Activated CD8-positive, alpha-beta memory T cell treated with anti-CD3 and anti-CD28 coated beads for 48 hours (primary cell): ENCODE measurements around the gene GYS1.
"Not testable (repeated sequence)": the region's sequence is repeated elsewhere in the genome, so short reads cannot be mapped to it uniquely, and the experiment has no call there.

ENCODE experiments used
- DNase-seq, 3 experiments: peaks; one replicate each; pipeline ENCODE4 v3.0.0-alpha.2; 2020; ENCODE audit warnings: low read depth in 2 of 3, low spot score in 2 of 3

The GYS1 gene

GRCh38 chr19:48993175-48994034 lies at the start of gene GYS1, which contains the start of gene RUVBL2:
Gene GYS1, minus strand, starts transcription at chr19:48993309. Its CDS starts 197 bp downstream, at chr19:48993112.
Gene RUVBL2, plus strand, starts transcription at chr19:48993887. Its CDS starts 25 bp downstream, at chr19:48993912.
- DNase-seq = peak; percentile 97 to 99 (median 98)

GRCh38 chr19:49042666-49043065 lies 49.6 kb upstream of the GYS1 start:
- DNase-seq = not testable (repeated sequence)

- DNase-seq = no peak
Observed at GRCh38 chr19:49042177-49042576, 49.1 kb upstream of the GYS1 start.

GRCh38 chr19:49039736-49040135 lies 46.6 kb upstream of the GYS1 start:
- DNase-seq = not testable (repeated sequence)

GRCh38 chr19:49038557-49039276 lies 45.6 kb upstream of the GYS1 start:
- DNase-seq = not testable (repeated sequence)

- DNase-seq = not testable (repeated sequence)
Observed at GRCh38 chr19:49038111-49038510, 45.0 kb upstream of the GYS1 start.

- not testable (repeated sequence) for DNase-seq
Observed at GRCh38 chr19:49036815-49037214, 43.7 kb upstream of the GYS1 start, which contains the start of gene CGB1. Gene CGB1, minus strand, starts transcription at chr19:49036895. Its CDS starts 184 bp downstream, at chr19:49036711.

- DNase-seq = peak; percentile 71 to 93 (median 82)
Observed at GRCh38 chr19:49031642-49032301, 38.7 kb upstream of the GYS1 start, which contains the start of gene CGB2. Gene CGB2, plus strand, starts transcription at chr19:49031890. Its CDS starts 206 bp downstream, at chr19:49032096.

- not testable (repeated sequence) for DNase-seq
Observed at GRCh38 chr19:49030323-49030722, 37.2 kb upstream of the GYS1 start.

- not testable (repeated sequence) for DNase-seq
Observed at GRCh38 chr19:49029749-49030148, 36.6 kb upstream of the GYS1 start.

GRCh38 chr19:49028686-49029085 lies 35.6 kb upstream of the GYS1 start:
- not testable (repeated sequence) for DNase-seq

GRCh38 chr19:49025599-49025998 lies 32.5 kb upstream of the GYS1 start:
- DNase-seq = not testable (repeated sequence)

GRCh38 chr19:49025088-49025487 lies 32.0 kb upstream of the GYS1 start:
- DNase-seq = not testable (repeated sequence)

GRCh38 chr19:49024233-49024632 lies 31.1 kb upstream of the GYS1 start, which contains the start of gene CGB3:
Gene CGB3, minus strand, starts transcription at chr19:49024333. Its CDS starts 362 bp downstream, at chr19:49023971.
- not testable (repeated sequence) for DNase-seq

GRCh38 chr19:49022116-49022515 lies 29.0 kb upstream of the GYS1 start:
- DNase-seq = no peak

GRCh38 chr19:49020931-49021895 lies 28.1 kb upstream of the GYS1 start:
- no peak for DNase-seq

GRCh38 chr19:49020342-49020741 lies 27.2 kb upstream of the GYS1 start:
- DNase-seq = no peak

GRCh38 chr19:49019242-49019932 lies 26.3 kb upstream of the GYS1 start:
- DNase-seq = no peak
